H1 (cell line): ENCODE results near the gene TXNDC2. TPM values are rescaled to one million over a fixed set of nuclear protein-coding genes. Genes with fewer than 3 reads are reported as not detected.

Experiments used
- CTCF ChIA-PET: fragments of 300-600 bp; sonication (Branson Sonifier 250); formaldehyde crosslinking; loops from one replicate; lab custom pipeline; 2021; ENCODE audit not compliant: partially characterized antibody; lab: Charles Lee
- POLR2A ChIA-PET: fragments of 300-600 bp; sonication (Branson Sonifier 250); formaldehyde crosslinking; loops from one replicate; lab custom pipeline; 2021; ENCODE audit warnings: inconsistent platforms; ENCODE audit not compliant: partially characterized antibody; lab: Charles Lee
- DNase-seq, 2 experiments: peaks; one replicate each; pipeline versions ENCODE4 v3.0.0 to v3.0.0-alpha.2; 2010 to 2022; ENCODE audit warnings: low spot score in 2 of 2, low read depth in 1 of 2, mixed read lengths in 1 of 2
- FAIRE-seq: peaks from 2 replicates; lab custom pipeline; 2011; peaks lifted over from hg19 to GRCh38; lab: Jason Lieb, UNC
- H2AFZ ChIP-seq: 2 replicates; pipeline ENCODE4 v1.8.1; 2012; ENCODE audit warnings: low read length, inconsistent platforms
- H2AK5ac ChIP-seq: 2 replicates; pipeline ENCODE4 v1.6.1; 2013; ENCODE audit warnings: low read depth, low read length
- H2BK120ac ChIP-seq: replicated peaks from 2 replicates; pipeline ENCODE3; 2013; ENCODE audit warnings: low read depth, low read length, inconsistent platforms
- H2BK12ac ChIP-seq: 2 replicates; pipeline ENCODE4 v1.6.1; 2013; ENCODE audit warnings: low read depth, low read length
- H2BK15ac ChIP-seq: 2 replicates; pipeline ENCODE4 v1.6.1; 2013; ENCODE audit warnings: low read length
- H2BK20ac ChIP-seq: 2 replicates; pipeline ENCODE4 v1.6.1; 2013; ENCODE audit warnings: low read length
- H2BK5ac ChIP-seq: 2 replicates; pipeline ENCODE4 v1.6.1; 2013; ENCODE audit warnings: low read depth, low read length
- H3K14ac ChIP-seq: 2 replicates; pipeline ENCODE4 v1.6.1; 2013; ENCODE audit warnings: inconsistent platforms; ENCODE audit not compliant: insufficient read length
- H3K18ac ChIP-seq: 2 replicates; pipeline ENCODE4 v1.6.1; 2013; ENCODE audit warnings: low read length; ENCODE audit errors: extremely low read depth
- H3K23ac ChIP-seq: 2 replicates; pipeline ENCODE4 v1.6.1; 2013; ENCODE audit warnings: inconsistent platforms; ENCODE audit not compliant: insufficient read length
- H3K23me2 ChIP-seq: 2 replicates; pipeline ENCODE4 v1.6.1; 2013; ENCODE audit warnings: low read depth, low read length
- H3K27ac ChIP-seq: 2 replicates; pipeline ENCODE4 v1.6.1; 2011; ENCODE audit warnings: low read depth, low read length, inconsistent platforms
- H3K27me3 ChIP-seq, 4 experiments: replicated peaks in 1 of 4; 1 replicate in 1 of 4; 2 replicates in 3 of 4; pipeline versions ENCODE4 v1.6.1 to v1.8.1; 2011 to 2013; ENCODE audit warnings: low read length in 3 of 4, mild to moderate bottlenecking in 3 of 4, inconsistent platforms in 2 of 4, mixed read lengths in 2 of 4, moderate library complexity in 1 of 4; ENCODE audit not compliant: control insufficient read depth in 3 of 4, insufficient read depth in 3 of 4; ENCODE audit errors: extremely low read depth in 1 of 4
- H3K36me3 ChIP-seq, 4 experiments: 2 replicates each; pipeline versions ENCODE4 v1.6.1 to v1.8.1; 2011 to 2013; ENCODE audit warnings: mild to moderate bottlenecking in 4 of 4, low read length in 3 of 4, moderate library complexity in 2 of 4, control low read depth in 1 of 4, inconsistent platforms in 1 of 4; ENCODE audit not compliant: insufficient read depth in 4 of 4, control insufficient read depth in 2 of 4
- H3K4ac ChIP-seq: replicated peaks from 2 replicates; pipeline ENCODE3; 2013; ENCODE audit warnings: low read length, low read depth, mixed read lengths, inconsistent platforms; ENCODE audit not compliant: insufficient read length
- H3K4me1 ChIP-seq, 4 experiments: replicated peaks in 1 of 4; 1 replicate in 1 of 4; 2 replicates in 3 of 4; pipeline versions ENCODE4 v1.6.1 to v1.8.1; 2011 to 2013; ENCODE audit warnings: low read length in 3 of 4, inconsistent platforms in 2 of 4, mixed read lengths in 1 of 4; ENCODE audit not compliant: insufficient read depth in 4 of 4, control insufficient read depth in 3 of 4
- H3K4me2 ChIP-seq, 2 experiments: 2 replicates each; pipeline versions ENCODE4 v1.6.1 to v1.8.1; 2011 to 2013; ENCODE audit warnings: low read depth in 2 of 2, low read length in 2 of 2, control low read depth in 1 of 2, inconsistent platforms in 1 of 2, mild to moderate bottlenecking in 1 of 2; ENCODE audit not compliant: insufficient read depth in 1 of 2
- H3K4me3 ChIP-seq, 4 experiments: fragments of 200-600, 300-600 bp in 1 of 4; sonication (generic), shearing (Covaris generic), sonication (Bioruptor Twin) in 1 of 4; 2 replicates each; pipeline versions ENCODE4 v1.5.1 to v1.8.1; 2011 to 2016; ENCODE audit warnings: low read length in 4 of 4, low read depth in 3 of 4, control low read depth in 2 of 4, inconsistent platforms in 2 of 4, mild to moderate bottlenecking in 2 of 4, mixed read lengths in 1 of 4, moderate library complexity in 1 of 4; ENCODE audit not compliant: insufficient read depth in 2 of 4; ENCODE audit errors: extremely low read depth in 1 of 4
- H3K56ac ChIP-seq: replicated peaks from 2 replicates; pipeline ENCODE3; 2013; ENCODE audit warnings: low read depth, mild to moderate bottlenecking, mixed read lengths, low read length, inconsistent platforms; ENCODE audit not compliant: insufficient read length
- H3K79me1 ChIP-seq: 2 replicates; pipeline ENCODE4 v1.6.1; 2013; ENCODE audit warnings: low read depth, low read length, control low read depth
- H3K79me2 ChIP-seq, 2 experiments: 2 replicates each; pipeline versions ENCODE4 v1.6.1 to v1.8.1; 2012 to 2013; ENCODE audit warnings: low read length in 2 of 2, mild to moderate bottlenecking in 2 of 2, inconsistent platforms in 1 of 2; ENCODE audit not compliant: insufficient read depth in 2 of 2, control insufficient read depth in 1 of 2
- H3K9ac ChIP-seq, 4 experiments: replicated peaks in 1 of 4; 1 replicate in 1 of 4; 2 replicates in 3 of 4; pipeline versions ENCODE4 v1.6.1 to v1.8.1; 2011 to 2013; ENCODE audit warnings: low read depth in 3 of 4, low read length in 3 of 4, control low read depth in 2 of 4, mild to moderate bottlenecking in 2 of 4, moderate library complexity in 2 of 4, inconsistent platforms in 1 of 4; ENCODE audit errors: extremely low read depth in 1 of 4
- H3K9me3 ChIP-seq, 2 experiments: 2 replicates each; pipeline versions ENCODE4 v1.6.1 to v1.8.1; 2012 to 2013; ENCODE audit warnings: mild to moderate bottlenecking in 2 of 2, moderate library complexity in 2 of 2, control low read depth in 1 of 2, inconsistent platforms in 1 of 2, low read depth in 1 of 2, low read length in 1 of 2, mixed read lengths in 1 of 2; ENCODE audit not compliant: insufficient read depth in 2 of 2
- H4K20me1 ChIP-seq, 2 experiments: replicated peaks in 1 of 2; 2 replicates each; pipeline versions ENCODE3 to v1.8.1; 2011 to 2013; ENCODE audit warnings: inconsistent platforms in 2 of 2, low read length in 2 of 2, mild to moderate bottlenecking in 1 of 2; ENCODE audit not compliant: insufficient read depth in 2 of 2, control insufficient read depth in 1 of 2
- H4K5ac ChIP-seq: 2 replicates; pipeline ENCODE4 v1.6.1; 2013; ENCODE audit warnings: low read length, low read depth, mixed read lengths, inconsistent platforms; ENCODE audit not compliant: insufficient read length
- H4K8ac ChIP-seq: 2 replicates; pipeline ENCODE4 v1.8.0; 2013; ENCODE audit warnings: mild to moderate bottlenecking, moderate library complexity, low read length, inconsistent platforms; ENCODE audit not compliant: insufficient read depth; ENCODE audit errors: extremely low read depth
- H4K91ac ChIP-seq: replicated peaks from 2 replicates; pipeline ENCODE3; 2013; ENCODE audit warnings: low read length, mixed read lengths, inconsistent platforms; ENCODE audit not compliant: insufficient read length
- ASH2L ChIP-seq: fragments of 200-600, 300-600 bp; sonication (generic); IDR thresholded peaks from one replicate; pipeline ENCODE4 v1.7.1; 2017; ENCODE audit warnings: low read length
- CBX5 ChIP-seq: fragments of 300-800, 300-1000 bp; sonication (generic); IDR thresholded peaks from 2 replicates; pipeline ENCODE4 v1.7.1; 2016; ENCODE audit warnings: antibody characterized with exemption, low read length, low read depth
- CEBPB ChIP-seq: IDR thresholded peaks from 2 replicates; pipeline ENCODE4 v1.6.1; 2012; ENCODE audit warnings: low read depth, low read length
- GTF2F1 ChIP-seq: IDR thresholded peaks from 2 replicates; pipeline ENCODE4 v1.6.1; 2012; ENCODE audit warnings: low read depth, low read length, improper control_type of control experiment, borderline replicate concordance
- NRF1 ChIP-seq: IDR thresholded peaks from 2 replicates; pipeline ENCODE4 v1.6.1; 2011; ENCODE audit warnings: mild to moderate bottlenecking, low read depth, low read length, improper control_type of control experiment
- POLR2AphosphoS5 ChIP-seq: IDR thresholded peaks from 2 replicates; pipeline ENCODE4 v1.6.1; 2011; ENCODE audit warnings: low read depth, low read length
- SAP30 ChIP-seq: fragments of 300-600 bp; sonication (generic); IDR thresholded peaks from 2 replicates; pipeline ENCODE4 v1.7.1; 2012; ENCODE audit warnings: low read length, moderate library complexity, mild to moderate bottlenecking, inconsistent platforms; ENCODE audit not compliant: insufficient read depth, insufficient replicate concordance
- SIN3A ChIP-seq, 2 experiments: IDR thresholded peaks in 1 of 2; conservative IDR thresholded peaks in 1 of 2; 2 replicates each; pipeline ENCODE4 v1.6.1; 2011 to 2012; ENCODE audit warnings: low read length in 2 of 2, improper control_type of control experiment in 1 of 2, low read depth in 1 of 2, mild to moderate bottlenecking in 1 of 2
- SP1 ChIP-seq: IDR thresholded peaks from 2 replicates; pipeline ENCODE4 v1.6.1; 2011; ENCODE audit warnings: low read depth, low read length
- SP2 ChIP-seq: IDR thresholded peaks from 2 replicates; pipeline ENCODE4 v1.6.1; 2012; ENCODE audit warnings: mild to moderate bottlenecking, low read length, inconsistent platforms
- WGBS, 2 experiments: shearing (Covaris generic) in 1 of 2; methylation state at CpG; one replicate each; pipeline versions ENCODE4 v1.1.6 to v1.1.7; 2013 to 2015; ENCODE audit warnings: low lambda C conversion rate in 2 of 2, mixed read lengths in 2 of 2, inconsistent platforms in 1 of 2, low coverage in 1 of 2, missing lambda C conversion rate in 1 of 2; ENCODE audit not compliant: insufficient replicate concordance in 2 of 2, insufficient coverage in 1 of 2, insufficient read length in 1 of 2; ENCODE audit errors: extremely low coverage in 1 of 2, missing lambda C conversion rate in 1 of 2; 5-methylcytosine and 5-hydroxymethylcytosine counted together
- polyA plus RNA-seq, 7 experiments: library from polyadenylated mRNA; depleted of rRNA in 3 of 7; stranded (reverse) in 5 of 7; unstranded in 2 of 7; fragments of >200 nt in 5 of 7; fragments of 200-250 nt in 2 of 7; gene quantifications; 1 replicate in 5 of 7; 2 replicates in 1 of 7; 4 replicates in 1 of 7; pipeline versions ENCODE4 v1.2.1 to v1.2.3, GENCODE V29; 2011 to 2013; ENCODE audit warnings: missing spikeins in 2 of 7, mixed read lengths in 2 of 7
- total RNA-seq: library from RNA; stranded (reverse); fragmentation: NEBNext Ultra II Directional; extraction: Animal tissue kit (Norgen Biotek cat#: 25700); gene quantifications from 2 replicates; pipeline ENCODE4 v1.2.1, GENCODE V29; 2021
- TF ChIP-seq, protein P1 (sequence below), 3 experiments: IDR thresholded peaks; 1 replicate in 2 of 3; 2 replicates in 1 of 3; pipeline versions ENCODE4 v1.5.1 to v1.6.1; 2011; ENCODE audit warnings: low read length in 3 of 3, mild to moderate bottlenecking in 3 of 3, inconsistent platforms in 2 of 3, low read depth in 1 of 3, moderate library complexity in 1 of 3; ENCODE audit not compliant: insufficient read depth in 1 of 3; ENCODE audit errors: control extremely low read depth in 1 of 3

Gene TXNDC2
- total and polyA plus RNA-seq, 2 of the 8 experiments (the other 6 are each of a cell fraction or from before 2014, with no cell fraction given) = 0.09 TPM; not detected in 1

DNA sequence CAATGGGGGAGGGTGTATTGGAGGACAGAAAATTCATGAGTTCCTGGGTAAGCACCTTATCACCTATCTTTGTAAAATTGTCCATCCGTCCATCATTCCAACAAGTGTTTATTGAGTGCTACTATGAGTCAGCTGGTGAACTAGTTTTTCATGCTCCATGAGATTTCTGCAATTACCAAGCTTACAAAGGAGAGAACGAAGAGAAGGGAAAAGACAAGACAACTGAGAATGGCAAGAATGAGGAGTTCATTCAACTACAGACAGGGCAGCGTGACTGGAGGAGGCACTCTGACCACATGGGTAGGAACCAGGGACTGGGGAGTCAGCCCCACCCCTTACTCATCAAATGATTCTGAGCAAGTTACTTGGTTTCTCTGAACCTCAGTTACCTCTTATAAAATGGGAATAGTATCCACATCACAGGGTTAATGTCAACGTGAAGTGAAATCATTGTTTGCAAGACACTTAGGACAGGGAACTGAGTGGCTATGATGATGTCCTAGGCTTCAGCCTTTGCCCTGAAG, 18.6 kb upstream of the TXNDC2 start:
- H3K9me3 ChIP-seq = peaks cover 12 to 17% of the 10 kb centered on the region in 2 experiments; a peak in 3 of 4 replicates
- H3K14ac ChIP-seq = no peak overlapping the region
- H3K4me1 ChIP-seq = peaks cover 0 to 14% (median 7%) of the 10 kb centered on the region in 4 experiments; a peak in 4 of 7 replicates
- no peak overlapping the region for H2BK15ac ChIP-seq
- no peak overlapping the region for H3K9ac ChIP-seq
- no peak overlapping the region for H2BK5ac ChIP-seq
- no peak overlapping the region for H3K23ac ChIP-seq
- H3K27me3 ChIP-seq = peaks cover 0 to 2% (median 0%) of the 10 kb centered on the region in 4 experiments; a peak in 1 of 7 replicates
- H2BK20ac ChIP-seq = no peak overlapping the region
- H4K20me1 ChIP-seq = no peaks in the 10 kb centered on the region
- 79% methylated on average over 4 of the region's 4 CpGs; no CpG with 5 or more reads in 1 of the 2 experiments for WGBS, 2 experiments
- POLR2A ChIA-PET = no interaction called here
- H3K56ac ChIP-seq = no peak overlapping the region
- H3K79me1 ChIP-seq = no peaks in the 10 kb centered on the region
- no peak overlapping the region for H4K5ac ChIP-seq
- CTCF ChIA-PET = interaction anchor here (1.2 kb wide), 1 partner anchor 10 kb away, joined by 3 read pairs; no protein-coding TSS in a partner anchor
- no peak overlapping the region for H3K27ac ChIP-seq
- no peak overlapping the region for H2AK5ac ChIP-seq
- H2BK120ac ChIP-seq = no peak overlapping the region
- H3K36me3 ChIP-seq = no peaks in the 10 kb centered on the region; a peak in 1 of 8 replicates
- H3K79me2 ChIP-seq = no peaks in the 10 kb centered on the region
- H3K18ac ChIP-seq = no peak overlapping the region
- H3K4me2 ChIP-seq = no peak overlapping the region
- no peak overlapping the region for H4K8ac ChIP-seq
- H3K23me2 ChIP-seq = no peaks in the 10 kb centered on the region; the same call in 1 of the 2 replicates
- DNase-seq (no peak), FAIRE-seq (no peak)
- H2AFZ ChIP-seq = no peak overlapping the region
- H2BK12ac ChIP-seq = no peak overlapping the region
- no peak overlapping the region for H3K4ac ChIP-seq
- no peak overlapping the region for H3K4me3 ChIP-seq
- H4K91ac ChIP-seq = no peak overlapping the region
- no peak for TF ChIP-seq CBX5
- TF ChIP-seq ASH2L = no peak
- TF ChIP-seq POLR2AphosphoS5 = no peak
- TF ChIP-seq CEBPB = no peak
- no peak for TF ChIP-seq GTF2F1
- TF ChIP-seq SAP30 = no peak
- TF ChIP-seq, protein P1, sequence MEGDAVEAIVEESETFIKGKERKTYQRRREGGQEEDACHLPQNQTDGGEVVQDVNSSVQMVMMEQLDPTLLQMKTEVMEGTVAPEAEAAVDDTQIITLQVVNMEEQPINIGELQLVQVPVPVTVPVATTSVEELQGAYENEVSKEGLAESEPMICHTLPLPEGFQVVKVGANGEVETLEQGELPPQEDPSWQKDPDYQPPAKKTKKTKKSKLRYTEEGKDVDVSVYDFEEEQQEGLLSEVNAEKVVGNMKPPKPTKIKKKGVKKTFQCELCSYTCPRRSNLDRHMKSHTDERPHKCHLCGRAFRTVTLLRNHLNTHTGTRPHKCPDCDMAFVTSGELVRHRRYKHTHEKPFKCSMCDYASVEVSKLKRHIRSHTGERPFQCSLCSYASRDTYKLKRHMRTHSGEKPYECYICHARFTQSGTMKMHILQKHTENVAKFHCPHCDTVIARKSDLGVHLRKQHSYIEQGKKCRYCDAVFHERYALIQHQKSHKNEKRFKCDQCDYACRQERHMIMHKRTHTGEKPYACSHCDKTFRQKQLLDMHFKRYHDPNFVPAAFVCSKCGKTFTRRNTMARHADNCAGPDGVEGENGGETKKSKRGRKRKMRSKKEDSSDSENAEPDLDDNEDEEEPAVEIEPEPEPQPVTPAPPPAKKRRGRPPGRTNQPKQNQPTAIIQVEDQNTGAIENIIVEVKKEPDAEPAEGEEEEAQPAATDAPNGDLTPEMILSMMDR (IDR thresholded peaks at IDR 0.05; ENCODE audit: control extremely low read depth in 1 of 3, insufficient read depth in 1 of 3, low read depth in 1 of 3, low read length in 3 of 3) = no peak
- TF ChIP-seq NRF1 = no peak
- no peak for TF ChIP-seq SIN3A (conservative IDR thresholded peaks at IDR 0.05 in 1 of 2, IDR thresholded peaks at IDR 0.05 in 1 of 2; ENCODE audit: low read depth in 1 of 2, low read length in 2 of 2)
- no peak for TF ChIP-seq SP2
- no peak for TF ChIP-seq SP1
